ENCODE results near the gene CABLES2. TPM values are rescaled to one million over a fixed set of nuclear protein-coding genes. Genes with fewer than 3 reads are reported as not detected.

Gene CABLES2
- total RNA-seq, 1 donor from 2014 or later = 4.1 TPM

DNA sequence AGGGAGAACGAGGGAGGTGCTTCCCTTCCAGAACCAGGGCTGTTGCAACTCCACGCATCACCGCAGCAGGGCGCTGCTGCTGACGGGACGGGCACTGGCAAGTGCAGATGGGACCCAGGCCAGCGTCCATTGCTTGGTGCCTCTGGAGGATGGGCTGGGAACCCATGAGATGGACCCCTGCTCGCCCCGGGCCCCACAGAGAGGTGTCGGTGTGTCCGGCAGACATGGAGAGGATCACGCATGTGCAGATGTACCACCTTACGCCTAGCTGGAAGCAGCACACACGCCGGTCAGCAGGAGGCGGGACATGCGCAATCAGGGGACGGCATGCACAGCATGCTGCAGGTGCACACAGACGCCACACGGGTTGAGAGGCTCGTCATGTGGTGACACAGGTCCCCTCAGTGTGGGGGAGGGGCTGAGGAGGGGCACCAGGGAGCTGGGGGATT, 5.7 kb downstream of the CABLES2 start:
- intact Hi-C loops (cut with DNase I) = no loop called here
- DNase-seq = no peak
- TF ChIP-seq, protein P1, sequence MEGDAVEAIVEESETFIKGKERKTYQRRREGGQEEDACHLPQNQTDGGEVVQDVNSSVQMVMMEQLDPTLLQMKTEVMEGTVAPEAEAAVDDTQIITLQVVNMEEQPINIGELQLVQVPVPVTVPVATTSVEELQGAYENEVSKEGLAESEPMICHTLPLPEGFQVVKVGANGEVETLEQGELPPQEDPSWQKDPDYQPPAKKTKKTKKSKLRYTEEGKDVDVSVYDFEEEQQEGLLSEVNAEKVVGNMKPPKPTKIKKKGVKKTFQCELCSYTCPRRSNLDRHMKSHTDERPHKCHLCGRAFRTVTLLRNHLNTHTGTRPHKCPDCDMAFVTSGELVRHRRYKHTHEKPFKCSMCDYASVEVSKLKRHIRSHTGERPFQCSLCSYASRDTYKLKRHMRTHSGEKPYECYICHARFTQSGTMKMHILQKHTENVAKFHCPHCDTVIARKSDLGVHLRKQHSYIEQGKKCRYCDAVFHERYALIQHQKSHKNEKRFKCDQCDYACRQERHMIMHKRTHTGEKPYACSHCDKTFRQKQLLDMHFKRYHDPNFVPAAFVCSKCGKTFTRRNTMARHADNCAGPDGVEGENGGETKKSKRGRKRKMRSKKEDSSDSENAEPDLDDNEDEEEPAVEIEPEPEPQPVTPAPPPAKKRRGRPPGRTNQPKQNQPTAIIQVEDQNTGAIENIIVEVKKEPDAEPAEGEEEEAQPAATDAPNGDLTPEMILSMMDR (IDR thresholded peaks at IDR 0.05) = no peak
- Histone ChIP-seq H3K27me3 (no peaks in the 10 kb centered on the region), H3K4me3 (no peak overlapping the region), H3K4me1 (peaks cover 16% of the 10 kb centered on the region), H3K27ac (no peak overlapping the region), H3K36me3 (no peaks in the 10 kb centered on the region), H3K9me3 (no peaks in the 10 kb centered on the region)
- no peak for ATAC-seq

GRCh38 chr20:62400541-62400940, 6.5 kb downstream of the CABLES2 start:
- DNase-seq = no peak
- Histone ChIP-seq H3K27ac (no peak overlapping the region), H3K4me1 (peaks cover 7% of the 10 kb centered on the region), H3K36me3 (no peaks in the 10 kb centered on the region), H3K9me3 (no peaks in the 10 kb centered on the region), H3K27me3 (no peaks in the 10 kb centered on the region), H3K4me3 (no peak overlapping the region)
- intact Hi-C loops (cut with DNase I) = no loop called here
- TF ChIP-seq, protein P1 (IDR thresholded peaks at IDR 0.05) = no peak
- no peak for ATAC-seq

- TF ChIP-seq, protein P1 (IDR thresholded peaks at IDR 0.05) = no peak
- intact Hi-C loops (cut with DNase I) = no loop called here
- ATAC-seq = no peak
- DNase-seq = no peak
- Histone ChIP-seq H3K36me3 (no peaks in the 10 kb centered on the region), H3K27ac (no peak overlapping the region), H3K4me1 (peaks cover 2% of the 10 kb centered on the region), H3K27me3 (no peaks in the 10 kb centered on the region), H3K9me3 (no peaks in the 10 kb centered on the region), H3K4me3 (no peak overlapping the region)
Observed at GRCh38 chr20:62400021-62400420, 7.1 kb downstream of the CABLES2 start.

DNA sequence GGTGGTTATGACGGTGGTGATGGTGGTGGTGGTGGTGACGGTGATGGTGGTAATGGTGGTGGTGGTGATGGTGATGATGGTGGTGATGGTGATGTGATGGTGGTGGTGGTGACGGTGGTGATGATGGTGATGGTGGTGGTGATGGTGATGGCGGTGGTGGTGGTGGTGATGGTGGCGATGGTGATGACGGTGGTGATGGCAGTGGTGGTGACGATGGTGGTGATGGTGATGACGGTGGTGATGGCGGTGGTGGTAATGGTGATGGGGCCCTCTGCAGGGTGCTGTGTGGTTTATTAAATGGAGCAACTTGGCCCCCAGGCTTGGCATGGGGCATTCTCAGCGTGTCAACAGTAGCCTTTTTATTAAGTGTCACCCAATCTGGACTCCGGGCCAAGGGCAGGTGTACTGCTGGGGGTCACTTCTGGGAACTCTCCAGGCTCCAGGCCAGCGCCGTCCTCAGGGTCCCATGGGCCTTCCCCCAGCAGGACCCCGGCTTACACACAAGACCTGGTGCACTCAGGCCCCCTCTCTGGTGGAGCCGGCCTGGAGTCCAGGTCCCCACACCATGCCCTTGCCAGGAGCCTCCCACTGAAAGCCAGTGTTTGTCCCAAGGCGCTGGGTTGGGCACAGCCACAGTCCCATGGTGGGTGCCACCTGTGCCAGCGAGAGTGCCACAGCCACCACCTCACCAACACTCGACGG, 8.8 kb downstream of the CABLES2 start:
- intact Hi-C loops (cut with DNase I) = no loop called here
- no peak overlapping the region for H3K4me3 ChIP-seq
- TF ChIP-seq, protein P1 (IDR thresholded peaks at IDR 0.05) = no peak
- no peak for DNase-seq
- no peaks in the 10 kb centered on the region for H3K9me3 ChIP-seq
- H3K4me1 ChIP-seq = no peaks in the 10 kb centered on the region
- H3K27ac ChIP-seq = no peak overlapping the region
- no peaks in the 10 kb centered on the region for H3K27me3 ChIP-seq
- no peaks in the 10 kb centered on the region for H3K36me3 ChIP-seq
- no peak for ATAC-seq

DNA sequence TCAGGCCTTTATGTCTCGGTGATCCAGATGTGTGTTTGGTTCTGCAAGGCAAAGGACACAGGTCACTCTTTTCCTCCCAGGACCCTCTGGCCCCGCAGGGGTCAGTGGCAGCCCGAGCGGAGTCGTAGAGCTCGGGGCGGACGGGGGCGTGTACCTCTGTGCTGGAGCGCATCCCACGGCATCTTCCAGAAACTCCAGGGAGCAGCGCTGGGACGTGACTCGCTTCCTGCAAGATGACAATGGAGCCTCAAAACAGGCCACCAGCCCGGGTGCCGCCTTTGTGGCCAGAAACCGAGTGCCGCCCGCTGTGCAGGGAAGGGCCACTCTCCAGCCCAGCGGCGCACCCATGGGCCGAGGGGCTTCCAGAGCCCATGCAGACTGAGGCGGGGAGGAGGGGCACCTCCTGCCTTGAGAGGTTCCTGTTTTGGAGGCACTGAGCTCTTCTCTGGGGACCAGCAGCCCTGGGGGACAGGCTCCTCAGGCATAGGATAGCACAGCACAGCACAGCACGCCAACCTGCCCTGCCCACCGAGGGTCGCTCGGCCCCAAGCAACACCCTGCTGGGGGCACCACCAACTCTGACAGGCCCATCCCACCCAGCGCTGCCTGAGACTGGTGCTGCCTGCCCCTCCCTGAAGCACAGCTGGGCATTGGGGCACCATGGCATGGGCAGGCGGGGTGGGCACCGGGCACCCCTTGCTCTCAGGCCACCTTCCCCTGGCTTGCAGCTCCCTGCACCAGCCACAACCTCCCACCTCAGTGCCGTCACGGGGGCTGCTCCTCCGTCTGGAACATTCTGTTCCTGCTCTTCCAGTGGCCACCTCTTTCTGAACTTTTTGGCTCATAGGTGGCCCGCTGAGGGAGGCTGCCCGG, 10.5 kb downstream of the CABLES2 start:
- no peak overlapping the region for H3K27ac ChIP-seq
- TF ChIP-seq, protein P1 (IDR thresholded peaks at IDR 0.05) = no peak
- intact Hi-C loops (cut with DNase I) = no loop called here
- H3K4me3 ChIP-seq = no peak overlapping the region
- H3K9me3 ChIP-seq = no peaks in the 10 kb centered on the region
- no peaks in the 10 kb centered on the region for H3K4me1 ChIP-seq
- DNase-seq (no peak), ATAC-seq (no peak)
- no peaks in the 10 kb centered on the region for H3K27me3 ChIP-seq
- H3K36me3 ChIP-seq = no peaks in the 10 kb centered on the region
